AG10803 (cell line): ENCODE measurements around the gene PCSK5.

Experiments
- DNase-seq: peaks from one replicate; pipeline ENCODE4 v3.0.0; 2010; ENCODE audit warnings: low read depth
- H3K4me3 ChIP-seq: 2 replicates; pipeline ENCODE4 v1.5.1; 2011; ENCODE audit warnings: mild to moderate bottlenecking, low read length, control low read depth
- CTCF ChIP-seq: conservative IDR thresholded peaks from 2 replicates; pipeline ENCODE4 v1.5.1; 2011; ENCODE audit warnings: mild to moderate bottlenecking, low read length, control low read depth, inconsistent platforms

PCSK5 gene

GRCh38 chr9:76289703-76290102 lies 399.2 kb downstream of the PCSK5 start:
- DNase-seq: no peak
- no peak for TF ChIP-seq CTCF
- no peak overlapping the region for H3K4me3 ChIP-seq

GRCh38 chr9:76290555-76290954 lies 400.1 kb downstream of the PCSK5 start:
- H3K4me3 ChIP-seq: no peak overlapping the region
- no peak for DNase-seq
- TF ChIP-seq CTCF: no peak

GRCh38 chr9:76292246-76292645 lies 401.8 kb downstream of the PCSK5 start:
- no peak overlapping the region for H3K4me3 ChIP-seq
- no peak for TF ChIP-seq CTCF
- DNase-seq: no peak

- TF ChIP-seq CTCF: no peak
- H3K4me3 ChIP-seq: no peak overlapping the region
- DNase-seq: no peak
Measured at GRCh38 chr9:76292658-76293057, 402.2 kb downstream of the PCSK5 start.

- H3K4me3 ChIP-seq: no peak overlapping the region
- no peak for DNase-seq
- TF ChIP-seq CTCF: no peak
Measured at GRCh38 chr9:76294301-76294700, 403.8 kb downstream of the PCSK5 start.

- H3K4me3 ChIP-seq: no peak overlapping the region
- DNase-seq: no peak
- TF ChIP-seq CTCF: no peak
Measured at GRCh38 chr9:76296561-76297310, 406.3 kb downstream of the PCSK5 start.

GRCh38 chr9:76297721-76298239 lies 407.3 kb downstream of the PCSK5 start:
- no peak for TF ChIP-seq CTCF
- H3K4me3 ChIP-seq: peak overlapping the region; percentile 34
- DNase-seq: peak; percentile 73
